OCI-LY3 (cell line): ENCODE measurements around the gene FMN1.

ENCODE experiments used
- EZH2phosphoT487 ChIP-seq: fragments of 200-600 bp; shearing (Covaris generic); IDR thresholded peaks from 2 replicates; pipeline ENCODE4 v1.6.1; 2018; ENCODE audit warnings: antibody characterized with exemption, mixed run types, low read depth
- TF ChIP-seq, protein P1 (sequence below): fragments of 200-600, 300-600 bp; sonication (generic); IDR thresholded peaks from 2 replicates; pipeline ENCODE4 v1.5.1; 2014; ENCODE audit warnings: antibody characterized with exemption, low read length, low read depth

- no peak for TF ChIP-seq EZH2phosphoT487
- TF ChIP-seq, protein P1, sequence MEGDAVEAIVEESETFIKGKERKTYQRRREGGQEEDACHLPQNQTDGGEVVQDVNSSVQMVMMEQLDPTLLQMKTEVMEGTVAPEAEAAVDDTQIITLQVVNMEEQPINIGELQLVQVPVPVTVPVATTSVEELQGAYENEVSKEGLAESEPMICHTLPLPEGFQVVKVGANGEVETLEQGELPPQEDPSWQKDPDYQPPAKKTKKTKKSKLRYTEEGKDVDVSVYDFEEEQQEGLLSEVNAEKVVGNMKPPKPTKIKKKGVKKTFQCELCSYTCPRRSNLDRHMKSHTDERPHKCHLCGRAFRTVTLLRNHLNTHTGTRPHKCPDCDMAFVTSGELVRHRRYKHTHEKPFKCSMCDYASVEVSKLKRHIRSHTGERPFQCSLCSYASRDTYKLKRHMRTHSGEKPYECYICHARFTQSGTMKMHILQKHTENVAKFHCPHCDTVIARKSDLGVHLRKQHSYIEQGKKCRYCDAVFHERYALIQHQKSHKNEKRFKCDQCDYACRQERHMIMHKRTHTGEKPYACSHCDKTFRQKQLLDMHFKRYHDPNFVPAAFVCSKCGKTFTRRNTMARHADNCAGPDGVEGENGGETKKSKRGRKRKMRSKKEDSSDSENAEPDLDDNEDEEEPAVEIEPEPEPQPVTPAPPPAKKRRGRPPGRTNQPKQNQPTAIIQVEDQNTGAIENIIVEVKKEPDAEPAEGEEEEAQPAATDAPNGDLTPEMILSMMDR = no peak
Measured at GRCh38 chr15:33218071-33218491, 23.6 kb upstream of the FMN1 start.
